ENCODE measurements around the gene ADAM12. TPM values are rescaled to one million over a fixed set of nuclear protein-coding genes. Genes with fewer than 3 reads are reported as not detected.

ADAM12 gene
- total and polyA plus RNA-seq, 10 of the 15 experiments (the other 5 are each of a cell fraction or from before 2014, with no cell fraction given): under 0.01 to 0.62 (median 0.04) TPM; not detected in 5

GRCh38 chr10:126115886-126116285, 272.4 kb downstream of the ADAM12 start:
- Histone ChIP-seq H3K9me3 (replicated peaks; ENCODE audit: control insufficient read depth, insufficient read depth, low read length) (no peaks in the 10 kb centered on the region), H3K79me2 (ENCODE audit: control insufficient read depth, insufficient read depth, low read length) (no peaks in the 10 kb centered on the region), H2AFZ (ENCODE audit: control insufficient read depth, low read depth, low read length) (no peak overlapping the region), H3K27ac (ENCODE audit: control insufficient read depth, insufficient read depth) (no peak overlapping the region), H3K27me3 (replicated peaks in 1 of 2; ENCODE audit: control insufficient read depth in 2 of 2, insufficient read depth in 2 of 2, low read length in 1 of 2) (no peaks in the 10 kb centered on the region), H3K4me2 (ENCODE audit: control insufficient read depth, insufficient read depth) (no peak overlapping the region), H4K20me1 (ENCODE audit: control insufficient read depth, insufficient read depth) (no peaks in the 10 kb centered on the region), H3K9ac (ENCODE audit: control insufficient read depth, insufficient read depth, low read length) (no peak overlapping the region), H3K4me3 (no peak overlapping the region), H3K4me1 (ENCODE audit: control insufficient read depth, insufficient read depth, low read length) (no peaks in the 10 kb centered on the region), H3K36me3 (ENCODE audit: control insufficient read depth in 2 of 2, insufficient read depth in 2 of 2, low read length in 1 of 2) (no peaks in the 10 kb centered on the region)
- BruUV-seq (replicated peaks): no TSS peak
- no peak for FAIRE-seq
- no peak for ATAC-seq
- ChIA-PET POLR2A (no interaction called here), SMC1A (ENCODE audit: uncharacterized antibody, unreplicated experiment) (interaction anchor here (0.6 kb wide), 1 partner anchor 15 kb away, joined by 3 read pairs; no protein-coding TSS in a partner anchor), RAD21 (ENCODE audit: unreplicated experiment) (no interaction called here), CTCF (interaction anchor here (0.8 kb wide), 1 partner anchor 18 kb away, joined by 3 read pairs; no protein-coding TSS in a partner anchor)
- in situ Hi-C loops (cut with MboI) (no loop called here), intact Hi-C loops (cut with micrococcal nuclease; ENCODE audit: unreplicated experiment) (no loop called here)
- DNase-seq (ENCODE audit: low read depth, low spot score): no peak
- TF ChIP-seq BHLHE40 (IDR thresholded peaks at IDR 0.05; ENCODE audit: borderline replicate concordance in 1 of 2, low read depth in 2 of 2, low read length in 1 of 2): no peak
- no peak for TF ChIP-seq NBN (IDR thresholded peaks at IDR 0.05)
- TF ChIP-seq EGR1 (IDR thresholded peaks at IDR 0.05; ENCODE audit: borderline replicate concordance in 1 of 2, low read depth in 2 of 2, low read length in 2 of 2): no peak
- no peak for TF ChIP-seq ZBTB4 (CRISPR knock-in tag; IDR thresholded peaks at IDR 0.05)
- no peak for TF ChIP-seq STAT1 (conservative IDR thresholded peaks at IDR 0.05)
- TF ChIP-seq SMARCA5 (IDR thresholded peaks at IDR 0.05): no peak
- TF ChIP-seq PAX5 (IDR thresholded peaks at IDR 0.05; ENCODE audit: borderline replicate concordance, low read depth, low read length): no peak
- no peak for TF ChIP-seq TCF12 (IDR thresholded peaks at IDR 0.05; ENCODE audit: low read depth, low read length)
- no peak for TF ChIP-seq MEF2A (IDR thresholded peaks at IDR 0.05; ENCODE audit: insufficient read depth, low read depth, low read length)
- TF ChIP-seq MTA2 (IDR thresholded peaks at IDR 0.05; ENCODE audit: low read depth): no peak
- TF ChIP-seq KAT2A (conservative IDR thresholded peaks at IDR 0.05; ENCODE audit: control insufficient read depth, low read depth, low read length): no peak
- TF ChIP-seq USF1 (IDR thresholded peaks at IDR 0.05; ENCODE audit: borderline replicate concordance, extremely low read length, insufficient read depth, low read depth, low read length): no peak
- TF ChIP-seq HDAC2 (IDR thresholded peaks at IDR 0.05): no peak
- TF ChIP-seq MYB (IDR thresholded peaks at IDR 0.05; ENCODE audit: borderline replicate concordance, low read depth, low read length): no peak
- no peak for TF ChIP-seq CEBPZ (IDR thresholded peaks at IDR 0.05; ENCODE audit: low read depth, low read length)
- no peak for TF ChIP-seq CBFB (IDR thresholded peaks at IDR 0.05; ENCODE audit: low read depth)
- TF ChIP-seq RBBP5 (conservative IDR thresholded peaks at IDR 0.05): no peak
- TF ChIP-seq HDAC6 (IDR thresholded peaks at IDR 0.05; ENCODE audit: unreplicated experiment): no peak
- TF ChIP-seq IKZF2 (IDR thresholded peaks at IDR 0.05): no peak
- TF ChIP-seq CBX5 (IDR thresholded peaks at IDR 0.05; ENCODE audit: low read depth): no peak
- 5% methylated on average over 6 of the region's 6 CpGs for WGBS (ENCODE audit: insufficient coverage, insufficient replicate concordance, low lambda C conversion rate, missing lambda C conversion rate)

Measured in GM12878 (cell line).